ENCODE measurements around the gene GLIS1. TPM values are rescaled to one million over a fixed set of nuclear protein-coding genes. Genes with fewer than 3 reads are reported as not detected.

GLIS1 gene
- total RNA-seq, 1 experiment from 2014 or later = 0.28 TPM

DNA sequence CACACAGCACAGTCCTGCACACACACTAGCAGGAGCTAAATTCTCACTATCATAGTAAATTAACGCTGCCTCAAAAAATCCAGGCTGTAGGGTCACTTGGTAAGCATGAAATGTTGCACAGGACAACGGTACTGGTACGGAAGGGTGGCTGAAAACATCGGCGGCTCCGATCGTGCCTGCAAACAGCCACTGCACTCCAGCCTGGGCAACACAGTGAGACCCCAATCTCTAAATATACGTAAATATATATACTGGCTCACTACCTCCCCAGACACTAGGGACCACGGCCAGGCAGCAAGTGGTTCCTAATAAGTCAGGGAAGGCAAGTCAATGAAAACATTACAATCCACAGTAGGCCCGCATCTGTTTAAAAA lies 44.3 kb downstream of the GLIS1 start:
- Histone ChIP-seq H3K56ac (ENCODE audit: insufficient read length, low read depth, low read length) (no peak overlapping the region), H4K20me1 (ENCODE audit: control insufficient read depth, insufficient read depth, insufficient read length) (no peaks in the 10 kb centered on the region), H4K5ac (ENCODE audit: insufficient read length, low read depth, low read length) (no peak overlapping the region), H3K18ac (ENCODE audit: insufficient read length, low read depth, low read length) (no peak overlapping the region), H3K4me1 (ENCODE audit: insufficient read depth, low read length) (no peaks in the 10 kb centered on the region), H2BK12ac (ENCODE audit: insufficient read length, low read depth, low read length) (no peak overlapping the region), H3K23me2 (ENCODE audit: insufficient read length, low read depth, low read length, poor library complexity, severe bottlenecking) (no peaks in the 10 kb centered on the region), H3K14ac (ENCODE audit: insufficient read depth, low read length) (no peak overlapping the region), H3K9me3 (ENCODE audit: control insufficient read depth, low read depth, low read length) (no peaks in the 10 kb centered on the region), H2AFZ (ENCODE audit: low read length) (no peak overlapping the region), H3K4me2 (ENCODE audit: insufficient read depth, insufficient read length, low read length) (no peak overlapping the region), H2AK5ac (ENCODE audit: insufficient read length, low read length) (no peak overlapping the region), H3K27ac (ENCODE audit: insufficient read length, low read depth, low read length) (no peak overlapping the region), H3K23ac (ENCODE audit: insufficient read length, low read depth, low read length) (no peak overlapping the region), H3K79me1 (ENCODE audit: insufficient read depth, low read depth, low read length, poor library complexity, severe bottlenecking) (no peaks in the 10 kb centered on the region), H3K9ac (ENCODE audit: extremely low read depth, insufficient read length, low read length) (no peak overlapping the region), H4K8ac (replicated peaks; ENCODE audit: insufficient read length, low read depth, low read length) (no peak overlapping the region), H3T11ph (ENCODE audit: low read length) (no peak overlapping the region), H2BK20ac (ENCODE audit: low read depth, low read length, poor library complexity, severe bottlenecking) (no peak overlapping the region), H2BK15ac (ENCODE audit: low read depth, low read length) (no peak overlapping the region), H3K27me3 (ENCODE audit: insufficient read depth, low read length) (no peaks in the 10 kb centered on the region; the same call in 1 of the 2 replicates), H3K4ac (ENCODE audit: low read depth, low read length) (no peak overlapping the region), H3K79me2 (ENCODE audit: insufficient read depth, low read length) (no peaks in the 10 kb centered on the region), H2BK120ac (ENCODE audit: low read depth, low read length, poor library complexity, severe bottlenecking) (no peak overlapping the region), H4K91ac (ENCODE audit: insufficient read length, low read depth, low read length) (no peak overlapping the region), H2BK5ac (ENCODE audit: insufficient read length, low read length) (no peak overlapping the region)
- no peak for DNase-seq
- Mint-ChIP-seq H3K4me3 (no peak overlapping the region), H3K27me3 (ENCODE audit: low read depth) (peaks cover 17% of the 10 kb centered on the region), H3K4me1 (peaks cover 13% of the 10 kb centered on the region in 2 experiments), H3K36me3 (ENCODE audit: insufficient read depth in 1 of 3, low read depth in 3 of 3) (no peaks in the 10 kb centered on the region), H3K9me3 (no peaks in the 10 kb centered on the region), H3K27ac (no peak overlapping the region)
- no CpG with 5 or more reads among the region's 10 CpGs for WGBS (ENCODE audit: extremely low coverage, insufficient read length, low lambda C conversion rate)
- no peak for TF ChIP-seq CTCF (conservative IDR thresholded peaks at IDR 0.05)
